ENCODE measurements around the gene GALR3.

GALR3 gene

GRCh38 chr22:37803639-37804351 lies 19.4 kb upstream of the GALR3 start:
- peak; percentile 76 for DNase-seq

DNA sequence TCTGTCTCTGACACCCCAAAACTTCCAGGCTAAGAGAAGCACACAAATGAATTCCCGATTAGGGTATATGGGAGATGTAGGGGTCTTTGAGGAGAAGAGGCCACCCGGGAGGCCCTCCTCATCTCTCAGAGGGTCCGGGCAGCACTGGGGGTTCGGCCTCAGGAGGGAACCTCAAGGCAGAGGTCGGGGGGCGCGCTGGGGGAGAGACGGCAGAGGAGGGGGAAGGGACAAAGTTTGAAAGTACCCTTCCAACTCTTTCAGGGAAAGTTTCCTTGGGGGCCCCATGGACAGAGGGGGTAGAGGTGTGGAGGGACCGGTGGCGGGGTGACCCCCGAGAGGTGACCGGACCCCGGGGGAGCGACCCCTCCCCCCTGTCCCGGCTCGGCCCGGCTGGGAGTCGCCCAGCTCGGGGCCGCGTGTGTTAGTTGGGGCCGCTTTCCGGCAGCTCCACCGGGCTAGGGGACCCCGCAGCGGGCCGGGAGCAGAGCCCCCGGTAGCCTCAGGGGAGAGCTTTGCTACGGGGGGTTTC lies 18.8 kb upstream of the GALR3 start:
- DNase-seq: peak; percentile 61

GRCh38 chr22:37804881-37805809 lies 18.0 kb upstream of the GALR3 start:
- peak; percentile 97 for DNase-seq

DNA sequence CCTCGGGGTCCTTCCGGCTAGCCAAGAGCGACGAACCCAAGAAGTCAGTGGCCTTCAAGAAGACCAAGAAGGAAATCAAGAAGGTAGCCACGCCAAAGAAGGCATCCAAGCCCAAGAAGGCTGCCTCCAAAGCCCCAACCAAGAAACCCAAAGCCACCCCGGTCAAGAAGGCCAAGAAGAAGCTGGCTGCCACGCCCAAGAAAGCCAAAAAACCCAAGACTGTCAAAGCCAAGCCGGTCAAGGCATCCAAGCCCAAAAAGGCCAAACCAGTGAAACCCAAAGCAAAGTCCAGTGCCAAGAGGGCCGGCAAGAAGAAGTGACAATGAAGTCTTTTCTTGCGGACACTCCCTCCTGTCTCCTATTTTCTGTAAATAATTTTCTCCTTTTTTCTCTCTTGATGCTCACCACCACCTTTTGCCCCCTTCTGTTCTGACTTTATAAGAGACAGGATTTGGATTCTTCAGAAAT lies 17.3 kb upstream of the GALR3 start:
- no peak for DNase-seq

GRCh38 chr22:37806409-37807333 lies 16.5 kb upstream of the GALR3 start:
- peak; percentile 60 for DNase-seq

DNA sequence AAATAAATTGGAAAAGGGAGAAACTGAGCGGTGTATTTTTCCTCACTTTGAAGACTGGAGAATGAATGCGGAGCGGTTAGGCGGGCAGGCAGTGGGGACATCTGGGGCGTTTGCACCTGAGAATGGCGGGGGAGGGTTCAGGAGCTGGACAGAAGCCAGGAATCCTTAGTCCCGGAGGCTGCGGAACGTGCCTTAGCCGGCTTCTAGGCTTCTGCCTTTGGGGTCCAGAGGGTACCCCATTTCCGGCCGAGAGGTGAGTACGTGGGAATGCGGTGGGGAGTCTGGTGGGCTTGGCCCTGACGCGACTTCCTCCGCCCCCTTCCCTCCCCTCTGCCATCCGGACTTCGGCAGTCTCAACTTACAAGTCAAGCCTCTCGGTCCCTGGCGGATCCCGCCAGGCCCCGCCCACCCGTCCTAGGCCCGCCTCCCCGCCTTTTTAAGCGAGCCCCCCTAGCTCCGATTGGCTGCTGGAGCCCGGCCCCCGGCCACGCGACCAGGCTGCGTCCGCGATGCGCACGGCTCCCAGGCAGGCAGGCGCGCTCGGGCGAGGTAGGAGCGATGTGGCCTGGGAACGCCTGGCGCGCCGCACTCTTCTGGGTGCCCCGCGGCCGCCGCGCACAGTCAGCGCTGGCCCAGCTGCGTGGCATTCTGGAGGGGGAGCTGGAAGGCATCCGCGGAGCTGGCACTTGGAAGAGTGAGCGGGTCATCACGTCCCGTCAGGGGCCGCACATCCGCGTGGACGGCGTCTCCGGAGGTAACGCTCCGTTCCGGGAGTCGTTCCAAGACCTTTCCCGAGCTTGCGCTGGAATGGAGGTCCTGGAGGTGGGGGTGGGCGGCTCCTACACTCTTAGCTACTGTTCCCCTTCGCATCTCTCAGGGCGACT lies 15.5 kb upstream of the GALR3 start, which contains the start of gene GCAT:
Gene GCAT (plus strand): TSS at position 525 of the 884 bp plus-strand sequence. CDS start 34 bp downstream, at position 559.
- DNase-seq: peak; percentile 98

- no peak for DNase-seq
Observed at GRCh38 chr22:37808294-37808657, 14.9 kb upstream of the GALR3 start.

- DNase-seq: no peak
Observed at GRCh38 chr22:37809672-37810333, 13.4 kb upstream of the GALR3 start.

DNA sequence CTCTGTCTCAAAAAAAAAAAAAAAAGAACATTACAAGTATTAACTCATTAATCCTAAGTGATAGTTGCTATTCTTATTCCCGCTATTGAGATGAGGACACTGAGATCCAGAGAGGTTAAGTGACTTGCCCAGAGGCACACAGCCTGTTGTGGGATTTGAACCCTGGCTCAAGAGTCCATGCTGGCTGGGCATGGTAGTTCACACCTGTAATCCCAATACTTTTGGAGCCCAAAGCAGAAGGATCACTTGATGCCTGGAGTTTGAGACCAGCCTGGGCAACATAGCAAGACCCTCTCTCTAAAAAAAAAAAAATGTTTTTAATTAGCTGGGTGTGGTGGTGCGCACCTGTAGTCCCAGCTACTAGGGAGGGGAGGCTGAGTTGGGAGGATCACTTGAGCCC lies 11.3 kb upstream of the GALR3 start:
- no peak for DNase-seq

DNA sequence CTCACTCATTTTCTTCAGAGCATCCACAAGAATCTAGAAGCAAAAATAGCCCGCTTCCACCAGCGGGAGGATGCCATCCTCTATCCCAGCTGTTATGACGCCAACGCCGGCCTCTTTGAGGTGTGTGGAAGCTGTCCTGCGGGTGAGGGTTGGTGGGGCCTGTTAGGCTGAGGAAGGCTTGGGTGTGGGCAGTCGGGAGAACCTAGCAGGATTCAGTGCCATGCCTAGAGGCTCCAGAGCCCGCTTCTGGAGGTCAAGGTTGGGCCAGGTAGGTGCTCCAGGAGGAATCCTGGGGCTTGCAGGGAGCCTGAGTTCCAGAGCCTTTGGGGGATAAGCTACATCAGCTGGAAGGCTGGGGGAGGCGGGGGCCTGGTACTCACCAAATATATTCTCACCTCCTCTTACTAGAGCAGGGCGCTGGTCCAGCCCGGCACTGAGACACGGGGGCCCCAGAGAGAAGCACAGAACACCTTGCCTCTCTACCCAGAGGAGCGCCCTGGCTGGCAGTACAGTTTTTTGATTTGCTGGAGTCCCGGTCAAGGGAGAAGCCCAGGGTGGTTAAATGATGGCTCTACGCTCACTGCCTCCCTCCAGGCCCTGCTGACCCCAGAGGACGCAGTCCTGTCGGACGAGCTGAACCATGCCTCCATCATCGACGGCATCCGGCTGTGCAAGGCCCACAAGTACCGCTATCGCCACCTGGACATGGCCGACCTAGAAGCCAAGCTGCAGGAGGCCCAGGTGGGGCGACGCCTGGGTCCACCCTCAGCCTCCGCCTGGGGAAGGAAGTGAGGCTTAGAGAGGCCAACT lies 10.1 kb upstream of the GALR3 start:
- DNase-seq: no peak

DNA sequence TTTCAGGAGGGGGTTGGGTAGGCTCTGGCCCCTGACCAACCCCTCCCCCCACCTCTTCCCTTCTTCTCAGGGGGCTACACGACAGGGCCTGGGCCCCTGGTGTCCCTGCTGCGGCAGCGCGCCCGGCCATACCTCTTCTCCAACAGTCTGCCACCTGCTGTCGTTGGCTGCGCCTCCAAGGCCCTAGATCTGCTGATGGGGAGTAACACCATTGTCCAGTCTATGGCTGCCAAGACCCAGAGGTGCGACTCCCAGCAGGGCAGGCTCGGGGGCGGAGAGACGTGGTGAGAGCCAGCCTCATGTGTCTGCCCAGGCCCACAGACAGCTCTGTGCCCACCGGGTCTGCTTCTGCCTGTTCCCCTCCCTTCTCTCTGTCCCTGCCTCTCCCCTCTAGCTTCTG lies 7.6 kb upstream of the GALR3 start:
- no peak for DNase-seq

GRCh38 chr22:37816543-37817180 lies 6.5 kb upstream of the GALR3 start:
- no peak for DNase-seq

DNA sequence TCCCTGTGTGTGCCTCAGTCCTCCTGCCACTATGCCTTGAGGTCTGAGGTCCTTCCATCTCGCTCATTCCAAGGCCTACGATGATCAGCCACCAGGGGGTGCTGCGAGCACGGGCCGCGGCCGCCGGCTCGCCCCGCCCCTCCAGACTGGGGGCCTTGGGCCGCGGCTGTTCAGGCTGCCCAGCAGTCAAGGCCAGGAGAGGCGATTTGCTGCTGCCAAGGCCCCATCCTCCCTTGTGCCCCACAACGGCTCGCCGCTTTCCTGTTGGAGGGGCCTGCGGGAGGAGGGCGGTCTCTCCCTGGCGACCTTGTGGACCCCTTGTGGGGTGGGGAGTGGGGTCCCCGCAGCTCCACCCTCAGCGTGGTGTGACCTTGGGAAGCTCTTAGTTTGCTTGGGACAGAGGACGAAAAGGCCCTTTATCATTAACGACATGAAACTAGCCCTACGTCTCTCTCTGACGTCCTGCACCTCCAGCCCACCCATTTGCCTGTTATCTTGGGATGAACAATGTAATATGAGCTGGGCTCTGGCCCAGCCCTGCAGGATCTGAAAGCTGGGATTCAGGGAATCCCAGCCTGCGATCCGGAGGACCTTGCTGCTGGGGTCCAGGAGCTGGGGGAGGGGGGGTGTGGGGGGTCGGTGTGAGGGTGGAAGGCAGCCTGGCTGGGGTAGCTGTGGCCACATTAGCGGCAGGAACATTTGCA lies 5.3 kb upstream of the GALR3 start:
- DNase-seq: peak; percentile 93

DNA sequence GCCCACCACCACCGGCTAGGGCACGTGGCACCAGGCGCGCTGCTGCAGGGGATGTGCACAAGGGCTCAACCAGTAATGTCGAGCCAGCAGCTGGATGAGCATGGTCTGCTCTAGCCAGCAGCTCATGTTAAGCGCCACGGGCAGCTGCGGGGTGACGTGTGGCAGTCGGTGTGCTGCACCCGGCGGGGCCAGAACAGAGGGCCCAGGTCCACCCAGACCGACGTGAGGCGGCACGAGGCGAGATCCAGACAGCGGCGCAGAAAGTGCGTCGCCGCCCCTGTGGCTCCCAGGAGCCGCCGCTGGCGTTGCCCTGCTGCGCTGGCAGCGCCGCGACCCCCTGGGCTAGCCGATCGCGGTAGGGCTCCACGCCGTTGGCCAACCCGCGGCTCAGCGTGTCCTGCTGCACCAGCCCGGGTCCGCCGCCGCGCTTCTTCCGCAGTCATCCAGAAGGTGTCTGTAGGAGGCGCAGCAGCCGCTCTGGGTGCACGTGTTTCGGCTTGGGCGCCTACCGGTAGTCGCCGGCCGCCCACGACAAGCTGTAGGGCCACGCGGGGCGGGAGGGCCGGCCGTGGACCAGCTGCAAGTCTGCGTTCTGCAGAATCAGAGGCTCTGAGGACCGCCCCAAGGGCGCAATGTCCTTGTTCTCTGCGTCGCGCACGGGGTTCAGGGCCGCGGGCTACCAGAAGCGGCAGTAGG lies 4.6 kb upstream of the GALR3 start:
- DNase-seq: peak; percentile 80

- DNase-seq: no peak
Observed at GRCh38 chr22:37819105-37819433, 4.1 kb upstream of the GALR3 start.

DNA sequence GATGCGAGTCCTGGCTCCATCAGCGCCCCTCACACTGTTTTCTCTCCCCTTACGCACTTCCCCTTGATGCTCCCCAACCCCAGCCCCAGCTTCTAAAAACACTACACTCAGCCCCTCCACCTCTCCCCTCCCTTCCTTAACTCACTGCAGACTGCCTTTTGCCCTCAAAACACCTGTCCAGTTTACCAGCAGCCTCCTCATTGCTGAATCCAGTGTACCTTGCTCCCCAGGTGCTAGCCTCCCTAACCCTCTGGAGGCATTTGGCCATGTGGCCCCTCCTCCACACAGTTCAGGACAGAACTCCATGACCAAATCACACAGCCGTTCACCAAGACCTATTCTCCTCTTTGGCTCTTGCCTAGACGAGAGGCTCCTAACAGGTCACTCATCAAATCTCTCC lies 2.8 kb upstream of the GALR3 start:
- no peak for DNase-seq

DNA sequence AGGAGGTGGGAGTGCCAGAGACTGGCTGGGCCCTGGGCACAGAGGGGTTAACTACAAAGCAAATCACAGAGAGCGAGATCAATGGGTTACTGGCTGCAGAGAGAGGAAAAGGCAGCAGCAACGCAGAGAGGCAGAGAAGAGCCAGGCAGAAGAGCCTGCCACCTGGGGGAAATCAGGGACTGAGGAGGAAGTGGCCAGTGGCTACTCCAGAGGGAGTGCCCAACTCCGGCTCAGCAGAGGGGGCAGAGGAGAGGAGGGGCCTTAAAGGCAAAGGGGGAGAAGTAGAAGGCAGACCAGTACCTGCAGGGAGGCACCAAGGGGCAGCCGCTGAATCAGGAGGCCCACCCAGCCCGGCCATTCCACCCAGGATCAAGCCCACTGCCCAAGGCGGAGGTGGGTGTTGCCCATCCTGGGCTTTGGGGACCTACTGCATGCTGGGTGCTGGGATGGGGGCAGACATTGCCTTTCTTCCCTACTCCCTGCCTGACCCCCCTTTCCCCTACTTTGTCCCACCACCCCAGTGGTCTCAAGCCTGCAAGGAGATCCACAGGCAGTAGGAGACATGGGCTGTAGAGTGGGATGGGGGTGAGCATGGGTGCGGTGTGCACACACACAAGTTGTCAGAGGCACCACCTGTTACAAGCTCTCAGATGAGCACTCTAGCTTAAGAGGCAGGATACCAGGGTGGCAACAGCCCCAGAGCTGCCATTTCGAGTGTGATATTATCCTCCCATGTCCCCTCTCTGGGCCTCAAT lies 926 bp upstream of the GALR3 start:
- DNase-seq: no peak
